H1 (cell line): ENCODE data around the gene ZBTB45. TPM values are rescaled to one million over a fixed set of nuclear protein-coding genes. Genes with fewer than 3 reads are reported as not detected.
A peak's percentile ranks its signal among the peaks of the same experiment; 100 is the strongest.

ENCODE experiments used
- CTCF ChIA-PET: fragments of 300-600 bp; sonication (Branson Sonifier 250); formaldehyde crosslinking; loops from one replicate; lab custom pipeline; 2021; ENCODE audit not compliant: partially characterized antibody; lab: Charles Lee
- POLR2A ChIA-PET: fragments of 300-600 bp; sonication (Branson Sonifier 250); formaldehyde crosslinking; loops from one replicate; lab custom pipeline; 2021; ENCODE audit warnings: inconsistent platforms; ENCODE audit not compliant: partially characterized antibody; lab: Charles Lee
- DNase-seq, 2 experiments: peaks; one replicate each; pipeline versions ENCODE4 v3.0.0 to v3.0.0-alpha.2; 2010 to 2022; ENCODE audit warnings: low spot score in 2 of 2, low read depth in 1 of 2, mixed read lengths in 1 of 2
- FAIRE-seq: peaks from 2 replicates; lab custom pipeline; 2011; peaks lifted over from hg19 to GRCh38; lab: Jason Lieb, UNC
- H2AFZ ChIP-seq: 2 replicates; pipeline ENCODE4 v1.8.1; 2012; ENCODE audit warnings: low read length, inconsistent platforms
- H2AK5ac ChIP-seq: 2 replicates; pipeline ENCODE4 v1.6.1; 2013; ENCODE audit warnings: low read depth, low read length
- H2BK120ac ChIP-seq: replicated peaks from 2 replicates; pipeline ENCODE3; 2013; ENCODE audit warnings: low read depth, low read length, inconsistent platforms
- H2BK12ac ChIP-seq: 2 replicates; pipeline ENCODE4 v1.6.1; 2013; ENCODE audit warnings: low read depth, low read length
- H2BK15ac ChIP-seq: 2 replicates; pipeline ENCODE4 v1.6.1; 2013; ENCODE audit warnings: low read length
- H2BK20ac ChIP-seq: 2 replicates; pipeline ENCODE4 v1.6.1; 2013; ENCODE audit warnings: low read length
- H2BK5ac ChIP-seq: 2 replicates; pipeline ENCODE4 v1.6.1; 2013; ENCODE audit warnings: low read depth, low read length
- H3K14ac ChIP-seq: 2 replicates; pipeline ENCODE4 v1.6.1; 2013; ENCODE audit warnings: inconsistent platforms; ENCODE audit not compliant: insufficient read length
- H3K18ac ChIP-seq: 2 replicates; pipeline ENCODE4 v1.6.1; 2013; ENCODE audit warnings: low read length; ENCODE audit errors: extremely low read depth
- H3K23ac ChIP-seq: 2 replicates; pipeline ENCODE4 v1.6.1; 2013; ENCODE audit warnings: inconsistent platforms; ENCODE audit not compliant: insufficient read length
- H3K23me2 ChIP-seq: 2 replicates; pipeline ENCODE4 v1.6.1; 2013; ENCODE audit warnings: low read depth, low read length
- H3K27ac ChIP-seq: 2 replicates; pipeline ENCODE4 v1.6.1; 2011; ENCODE audit warnings: low read depth, low read length, inconsistent platforms
- H3K27me3 ChIP-seq, 4 experiments: replicated peaks in 1 of 4; 1 replicate in 1 of 4; 2 replicates in 3 of 4; pipeline versions ENCODE4 v1.6.1 to v1.8.1; 2011 to 2013; ENCODE audit warnings: low read length in 3 of 4, mild to moderate bottlenecking in 3 of 4, inconsistent platforms in 2 of 4, mixed read lengths in 2 of 4, moderate library complexity in 1 of 4; ENCODE audit not compliant: control insufficient read depth in 3 of 4, insufficient read depth in 3 of 4; ENCODE audit errors: extremely low read depth in 1 of 4
- H3K36me3 ChIP-seq, 4 experiments: 2 replicates each; pipeline versions ENCODE4 v1.6.1 to v1.8.1; 2011 to 2013; ENCODE audit warnings: mild to moderate bottlenecking in 4 of 4, low read length in 3 of 4, moderate library complexity in 2 of 4, control low read depth in 1 of 4, inconsistent platforms in 1 of 4; ENCODE audit not compliant: insufficient read depth in 4 of 4, control insufficient read depth in 2 of 4
- H3K4ac ChIP-seq: replicated peaks from 2 replicates; pipeline ENCODE3; 2013; ENCODE audit warnings: low read length, low read depth, mixed read lengths, inconsistent platforms; ENCODE audit not compliant: insufficient read length
- H3K4me1 ChIP-seq, 4 experiments: replicated peaks in 1 of 4; 1 replicate in 1 of 4; 2 replicates in 3 of 4; pipeline versions ENCODE4 v1.6.1 to v1.8.1; 2011 to 2013; ENCODE audit warnings: low read length in 3 of 4, inconsistent platforms in 2 of 4, mixed read lengths in 1 of 4; ENCODE audit not compliant: insufficient read depth in 4 of 4, control insufficient read depth in 3 of 4
- H3K4me2 ChIP-seq, 2 experiments: 2 replicates each; pipeline versions ENCODE4 v1.6.1 to v1.8.1; 2011 to 2013; ENCODE audit warnings: low read depth in 2 of 2, low read length in 2 of 2, control low read depth in 1 of 2, inconsistent platforms in 1 of 2, mild to moderate bottlenecking in 1 of 2; ENCODE audit not compliant: insufficient read depth in 1 of 2
- H3K4me3 ChIP-seq, 4 experiments: fragments of 200-600, 300-600 bp in 1 of 4; sonication (generic), shearing (Covaris generic), sonication (Bioruptor Twin) in 1 of 4; 2 replicates each; pipeline versions ENCODE4 v1.5.1 to v1.8.1; 2011 to 2016; ENCODE audit warnings: low read length in 4 of 4, low read depth in 3 of 4, control low read depth in 2 of 4, inconsistent platforms in 2 of 4, mild to moderate bottlenecking in 2 of 4, mixed read lengths in 1 of 4, moderate library complexity in 1 of 4; ENCODE audit not compliant: insufficient read depth in 2 of 4; ENCODE audit errors: extremely low read depth in 1 of 4
- H3K56ac ChIP-seq: replicated peaks from 2 replicates; pipeline ENCODE3; 2013; ENCODE audit warnings: low read depth, mild to moderate bottlenecking, mixed read lengths, low read length, inconsistent platforms; ENCODE audit not compliant: insufficient read length
- H3K79me1 ChIP-seq: 2 replicates; pipeline ENCODE4 v1.6.1; 2013; ENCODE audit warnings: low read depth, low read length, control low read depth
- H3K79me2 ChIP-seq, 2 experiments: 2 replicates each; pipeline versions ENCODE4 v1.6.1 to v1.8.1; 2012 to 2013; ENCODE audit warnings: low read length in 2 of 2, mild to moderate bottlenecking in 2 of 2, inconsistent platforms in 1 of 2; ENCODE audit not compliant: insufficient read depth in 2 of 2, control insufficient read depth in 1 of 2
- H3K9ac ChIP-seq, 4 experiments: replicated peaks in 1 of 4; 1 replicate in 1 of 4; 2 replicates in 3 of 4; pipeline versions ENCODE4 v1.6.1 to v1.8.1; 2011 to 2013; ENCODE audit warnings: low read depth in 3 of 4, low read length in 3 of 4, control low read depth in 2 of 4, mild to moderate bottlenecking in 2 of 4, moderate library complexity in 2 of 4, inconsistent platforms in 1 of 4; ENCODE audit errors: extremely low read depth in 1 of 4
- H3K9me3 ChIP-seq, 2 experiments: 2 replicates each; pipeline versions ENCODE4 v1.6.1 to v1.8.1; 2012 to 2013; ENCODE audit warnings: mild to moderate bottlenecking in 2 of 2, moderate library complexity in 2 of 2, control low read depth in 1 of 2, inconsistent platforms in 1 of 2, low read depth in 1 of 2, low read length in 1 of 2, mixed read lengths in 1 of 2; ENCODE audit not compliant: insufficient read depth in 2 of 2
- H4K20me1 ChIP-seq, 2 experiments: replicated peaks in 1 of 2; 2 replicates each; pipeline versions ENCODE3 to v1.8.1; 2011 to 2013; ENCODE audit warnings: inconsistent platforms in 2 of 2, low read length in 2 of 2, mild to moderate bottlenecking in 1 of 2; ENCODE audit not compliant: insufficient read depth in 2 of 2, control insufficient read depth in 1 of 2
- H4K5ac ChIP-seq: 2 replicates; pipeline ENCODE4 v1.6.1; 2013; ENCODE audit warnings: low read length, low read depth, mixed read lengths, inconsistent platforms; ENCODE audit not compliant: insufficient read length
- H4K8ac ChIP-seq: 2 replicates; pipeline ENCODE4 v1.8.0; 2013; ENCODE audit warnings: mild to moderate bottlenecking, moderate library complexity, low read length, inconsistent platforms; ENCODE audit not compliant: insufficient read depth; ENCODE audit errors: extremely low read depth
- H4K91ac ChIP-seq: replicated peaks from 2 replicates; pipeline ENCODE3; 2013; ENCODE audit warnings: low read length, mixed read lengths, inconsistent platforms; ENCODE audit not compliant: insufficient read length
- CHD1 ChIP-seq: IDR thresholded peaks from 2 replicates; pipeline ENCODE4 v1.6.1; 2012; ENCODE audit warnings: low read depth, low read length, improper control_type of control experiment
- EGR1 ChIP-seq: IDR thresholded peaks from 2 replicates; pipeline ENCODE4 v1.6.1; 2011; ENCODE audit warnings: low read depth, low read length, borderline replicate concordance
- HDAC2 ChIP-seq, 2 experiments: fragments of 300-600 bp in 1 of 2; sonication (generic) in 1 of 2; IDR thresholded peaks; 2 replicates each; pipeline ENCODE4 v1.6.1; 2011 to 2012; ENCODE audit warnings: low read depth in 2 of 2, low read length in 2 of 2, mild to moderate bottlenecking in 2 of 2, moderate library complexity in 2 of 2, borderline replicate concordance in 1 of 2, inconsistent platforms in 1 of 2
- JUND ChIP-seq: IDR thresholded peaks from 2 replicates; pipeline ENCODE4 v1.6.1; 2011; ENCODE audit warnings: mild to moderate bottlenecking, improper control_type of control experiment, low read length
- KDM4A ChIP-seq: IDR thresholded peaks from one replicate; pipeline ENCODE4 v1.7.1; 2012; ENCODE audit warnings: low read depth, mild to moderate bottlenecking, moderate library complexity, low read length, inconsistent platforms; ENCODE audit not compliant: severe bottlenecking
- MAFK ChIP-seq: IDR thresholded peaks from 2 replicates; pipeline ENCODE4 v1.6.1; 2012; ENCODE audit warnings: low read depth, mild to moderate bottlenecking, improper control_type of control experiment, low read length
- POLR2A ChIP-seq, 2 experiments: IDR thresholded peaks; 1 replicate in 1 of 2; 2 replicates in 1 of 2; pipeline ENCODE4 v1.6.1; 2011; ENCODE audit warnings: low read depth in 2 of 2, low read length in 2 of 2, mild to moderate bottlenecking in 2 of 2; ENCODE audit errors: control extremely low read depth in 1 of 2
- POLR2AphosphoS5 ChIP-seq: IDR thresholded peaks from 2 replicates; pipeline ENCODE4 v1.6.1; 2011; ENCODE audit warnings: low read depth, low read length
- RBBP5 ChIP-seq: IDR thresholded peaks from 2 replicates; pipeline ENCODE4 v1.7.1; 2012; ENCODE audit warnings: low read depth, mild to moderate bottlenecking, inconsistent platforms, low read length, moderate library complexity, borderline replicate concordance
- SIN3A ChIP-seq, 2 experiments: IDR thresholded peaks in 1 of 2; conservative IDR thresholded peaks in 1 of 2; 2 replicates each; pipeline ENCODE4 v1.6.1; 2011 to 2012; ENCODE audit warnings: low read length in 2 of 2, improper control_type of control experiment in 1 of 2, low read depth in 1 of 2, mild to moderate bottlenecking in 1 of 2
- YY1 ChIP-seq: IDR thresholded peaks from 2 replicates; pipeline ENCODE4 v1.6.1; 2011; ENCODE audit warnings: low read depth, mild to moderate bottlenecking, low read length
- WGBS, 2 experiments: shearing (Covaris generic) in 1 of 2; methylation state at CpG; one replicate each; pipeline versions ENCODE4 v1.1.6 to v1.1.7; 2013 to 2015; ENCODE audit warnings: low lambda C conversion rate in 2 of 2, mixed read lengths in 2 of 2, inconsistent platforms in 1 of 2, low coverage in 1 of 2, missing lambda C conversion rate in 1 of 2; ENCODE audit not compliant: insufficient replicate concordance in 2 of 2, insufficient coverage in 1 of 2, insufficient read length in 1 of 2; ENCODE audit errors: extremely low coverage in 1 of 2, missing lambda C conversion rate in 1 of 2; 5-methylcytosine and 5-hydroxymethylcytosine counted together
- polyA plus RNA-seq, 7 experiments: library from polyadenylated mRNA; depleted of rRNA in 3 of 7; stranded (reverse) in 5 of 7; unstranded in 2 of 7; fragments of >200 nt in 5 of 7; fragments of 200-250 nt in 2 of 7; gene quantifications; 1 replicate in 5 of 7; 2 replicates in 1 of 7; 4 replicates in 1 of 7; pipeline versions ENCODE4 v1.2.1 to v1.2.3, GENCODE V29; 2011 to 2013; ENCODE audit warnings: missing spikeins in 2 of 7, mixed read lengths in 2 of 7
- total RNA-seq: library from RNA; stranded (reverse); fragmentation: NEBNext Ultra II Directional; extraction: Animal tissue kit (Norgen Biotek cat#: 25700); gene quantifications from 2 replicates; pipeline ENCODE4 v1.2.1, GENCODE V29; 2021

Gene ZBTB45
- total and polyA plus RNA-seq, 2 of the 8 experiments (the other 6 are each of a cell fraction or from before 2014, with no cell fraction given) = 16.9 to 17.2 TPM

- no peak overlapping the region for H3K14ac ChIP-seq
- POLR2A ChIA-PET = interaction anchor here (1.0 to 13.8 kb wide), 14 partner anchors 9 to 165 kb away, joined by 3 to 650 read pairs (median 9); partner anchors contain the start of genes CHMP2A, MZF1, SLC27A5 and UBE2M
- peak overlapping the region; percentile 97 for H3K56ac ChIP-seq
- peaks cover 13% of the 10 kb centered on the region for H3K23me2 ChIP-seq
- no peak overlapping the region for H2BK12ac ChIP-seq
- no peak overlapping the region for H3K23ac ChIP-seq
- H4K8ac ChIP-seq = peak overlapping the region; percentile 99
- peak overlapping the region; percentile 99 for H3K18ac ChIP-seq
- H3K9ac ChIP-seq = peak overlapping the region; percentile 92 to 100 (median 95)
- H4K5ac ChIP-seq = peak overlapping the region; percentile 57
- H3K79me2 ChIP-seq = peaks cover 28 to 49% of the 10 kb centered on the region in 2 experiments
- CTCF ChIA-PET = interaction anchor here (1.3 to 3.6 kb wide), 4 partner anchors 9 to 36 kb away, joined by 5 to 21 read pairs (median 8); partner anchors contain the start of genes CHMP2A and ZBTB45
- 2% methylated on average over 38 of the region's 92 CpGs; no CpG with 5 or more reads in 1 of the 2 experiments for WGBS, 2 experiments
- FAIRE-seq = no peak
- H3K4me2 ChIP-seq = peak overlapping the region; percentile 92 to 98
- DNase-seq = no peak
- peaks cover 3 to 10% (median 5%) of the 10 kb centered on the region in 4 experiments; a peak in 6 of 7 replicates for H3K4me1 ChIP-seq
- peak overlapping the region; percentile 97 for H4K91ac ChIP-seq
- H2BK15ac ChIP-seq = no peak overlapping the region
- no peak overlapping the region for H2AK5ac ChIP-seq
- H3K9me3 ChIP-seq = no peaks in the 10 kb centered on the region
- H3K79me1 ChIP-seq = peaks cover 13% of the 10 kb centered on the region
- H3K27me3 ChIP-seq = peaks cover 0 to 18% (median 10%) of the 10 kb centered on the region in 4 experiments; a peak in 5 of 7 replicates
- peak overlapping the region; percentile 38 for H3K4ac ChIP-seq
- peaks cover 39 to 48% of the 10 kb centered on the region in 2 experiments for H4K20me1 ChIP-seq
- H2AFZ ChIP-seq = no peak overlapping the region
- peak overlapping the region; percentile 92; the same call in 1 of the 2 replicates for H3K27ac ChIP-seq
- no peak overlapping the region; the same call in 1 of the 2 replicates for H2BK5ac ChIP-seq
- peak in 1 of 2 experiments; percentile 20; a peak in 1 of 4 replicates for TF ChIP-seq SIN3A (conservative IDR thresholded peaks at IDR 0.05 in 1 of 2, IDR thresholded peaks at IDR 0.05 in 1 of 2; ENCODE audit: low read depth in 1 of 2, low read length in 2 of 2)
- peak in 1 of 2 experiments; percentile 52; a peak in 1 of 3 replicates for TF ChIP-seq POLR2A (IDR thresholded peaks at IDR 0.05; ENCODE audit: control extremely low read depth in 1 of 2, low read depth in 2 of 2, low read length in 2 of 2)
- TF ChIP-seq RBBP5 = peak; percentile 38; the same call in 1 of the 2 replicates
- no peak for TF ChIP-seq CHD1
- TF ChIP-seq HDAC2 (IDR thresholded peaks at IDR 0.05; ENCODE audit: borderline replicate concordance in 1 of 2, low read depth in 2 of 2, low read length in 2 of 2) = 0 out of 4 replicates have a peak, but pooled peaks of 1 of the 2 experiments have one; percentile 52
- TF ChIP-seq KDM4A = peak; percentile 10
- peak; percentile 71; the same call in 1 of the 2 replicates for TF ChIP-seq YY1
- TF ChIP-seq JUND = no peak
- no peak for TF ChIP-seq MAFK
- 0 out of 2 replicates have a peak, but pooled peaks have one; percentile 60 for TF ChIP-seq POLR2AphosphoS5
- TF ChIP-seq EGR1 = no peak
- H3K4me3 ChIP-seq = peak overlapping the region; percentile 89 to 100 (median 94)
- no peak overlapping the region for H2BK120ac ChIP-seq
- peaks cover 28 to 46% (median 37%) of the 10 kb centered on the region in 4 experiments for H3K36me3 ChIP-seq
- H2BK20ac ChIP-seq = no peak overlapping the region
These were observed 25.1 kb upstream of the ZBTB45 start for GRCh38 chr19:58544591-58545285.
